CD4-positive, alpha-beta T cell (primary cell): ENCODE results near the gene TSPAN18. TPM values are rescaled to one million over a fixed set of nuclear protein-coding genes. Genes with fewer than 3 reads are reported as not detected.

ENCODE experiments used
- ATAC-seq: fragments of 200-7000 bp; cut with Tn5 transposase; one replicate; pipeline ENCODE4 v1.10.0; 2022; ENCODE audit warnings: mild to moderate bottlenecking; ENCODE audit not compliant: poor library complexity
- CTCF ChIA-PET: fragments of 350-600 bp; sonication (Branson Sonifier 250); formaldehyde crosslinking; loops from one replicate; lab custom pipeline; 2021; ENCODE audit warnings: antibody characterized with exemption, inconsistent platforms; lab: Charles Lee
- POLR2A ChIA-PET: fragments of 350-600 bp; sonication (Branson Sonifier 250); formaldehyde crosslinking; loops from one replicate; lab custom pipeline; 2021; ENCODE audit warnings: antibody characterized with exemption, inconsistent platforms; lab: Charles Lee
- DNase-seq, 14 experiments: peaks; one replicate each; pipeline ENCODE4 v3.0.0-alpha.2; 2013 to 2020; ENCODE audit warnings: mixed read lengths in 2 of 14
- H3K27ac ChIP-seq, 2 donors: one replicate each; pipeline versions ENCODE4 v1.5.1 to v1.7.0; 2013; ENCODE audit warnings: low read length in 2 of 2, low read depth in 1 of 2, mild to moderate bottlenecking in 1 of 2
- H3K27me3 ChIP-seq, 2 experiments: 1 replicate in 1 of 2; 2 replicates in 1 of 2; pipeline versions ENCODE4 v1.6.1 to v1.7.0; 2013; ENCODE audit warnings: low read length in 2 of 2, control low read depth in 1 of 2, mild to moderate bottlenecking in 1 of 2, moderate library complexity in 1 of 2; ENCODE audit not compliant: insufficient read depth in 2 of 2, control insufficient read depth in 1 of 2
- H3K36me3 ChIP-seq: one replicate; pipeline ENCODE4 v1.6.1; 2013; ENCODE audit warnings: low read length, control low read depth; ENCODE audit not compliant: insufficient read depth
- H3K4me1 ChIP-seq: one replicate; pipeline ENCODE4 v1.6.1; 2013; ENCODE audit warnings: low read length, control low read depth; ENCODE audit not compliant: insufficient read depth
- H3K4me3 ChIP-seq: one replicate; pipeline ENCODE4 v1.5.1; 2013; ENCODE audit warnings: mild to moderate bottlenecking, low read length, moderate library complexity
- H3K9me3 ChIP-seq, 2 experiments: 1 replicate in 1 of 2; 2 replicates in 1 of 2; pipeline versions ENCODE4 v1.6.1 to v1.7.0; 2013; ENCODE audit warnings: low read length in 2 of 2, mild to moderate bottlenecking in 2 of 2, control low read depth in 1 of 2, moderate library complexity in 1 of 2; ENCODE audit not compliant: control insufficient read depth in 1 of 2, insufficient read depth in 1 of 2
- H3K27ac Mint-ChIP-seq: one replicate; pipeline ENCODE4 v1.8.0; 2020; ENCODE audit warnings: mixed read lengths
- H3K27me3 Mint-ChIP-seq: one replicate; pipeline ENCODE4 v1.8.0; 2021; ENCODE audit warnings: mixed read lengths
- H3K36me3 Mint-ChIP-seq: one replicate; pipeline ENCODE4 v1.8.0; 2021; ENCODE audit warnings: low read depth, mixed read lengths
- H3K4me1 Mint-ChIP-seq: one replicate; pipeline ENCODE4 v1.8.0; 2021; ENCODE audit warnings: low read depth, mixed read lengths
- H3K4me3 Mint-ChIP-seq: one replicate; pipeline ENCODE4 v1.8.0; 2020; ENCODE audit warnings: mild to moderate bottlenecking, mixed read lengths
- H3K9me3 Mint-ChIP-seq: one replicate; pipeline ENCODE4 v1.8.0; 2020; ENCODE audit warnings: mixed read lengths
- intact Hi-C, 2 experiments: fragments of 100-400 bp; cut with DNase I in 1 of 2; cut with micrococcal nuclease in 1 of 2; formaldehyde crosslinking; loops; one replicate each; pipeline versions ENCODE4 v1.15.1 to v1.9.0; 2023 to 2025; cut with DNase I, micrococcal nuclease
- total RNA-seq, 174 experiments: library from RNA in 2 of 174; stranded (reverse) in 2 of 174; gene quantifications; one replicate each; pipeline ENCODE4 v1.2.3 and lab custom pipeline; 2021 to 2026
- TF ChIP-seq, protein P1 (sequence below): fragments of 200-600 bp; IDR thresholded peaks from one replicate; pipeline ENCODE4 v1.8.0; 2022; ENCODE audit warnings: antibody characterized with exemption, mild to moderate bottlenecking

Gene TSPAN18
- total RNA-seq, 2 experiments from 2014 or later: 23.0 to 25.3 TPM

DNA sequence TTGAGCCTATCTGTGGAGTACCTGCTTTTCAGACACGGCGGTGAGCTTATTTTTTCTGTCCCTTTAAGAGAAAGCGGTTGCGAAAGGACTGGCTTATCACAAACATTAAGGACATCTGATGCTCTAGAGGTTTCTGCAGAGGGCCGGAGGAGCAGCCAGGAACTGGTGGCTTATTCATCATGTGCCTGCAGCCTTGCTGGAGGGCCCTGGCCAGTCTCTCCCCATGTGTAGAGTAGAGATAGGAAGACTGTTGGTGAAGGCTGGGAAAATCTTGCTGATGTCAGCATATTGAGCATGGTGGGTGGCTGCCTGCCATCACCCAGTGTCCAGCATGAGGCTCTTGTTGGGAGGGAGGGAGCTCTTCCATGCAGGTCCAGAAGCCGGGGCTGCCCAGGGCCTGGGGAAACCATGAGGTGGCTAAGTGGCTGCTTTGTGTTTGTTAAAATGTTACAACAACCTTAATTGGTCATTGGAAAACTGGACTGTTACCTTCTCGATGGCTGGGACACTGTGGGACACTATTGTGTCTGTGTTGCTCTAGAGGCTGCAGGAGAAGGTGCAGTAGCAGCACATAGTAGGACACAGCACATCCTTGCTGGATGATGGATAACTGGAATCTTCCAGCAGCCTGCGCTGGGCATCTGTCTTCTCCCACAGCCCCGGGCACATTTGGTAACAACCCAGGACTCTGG is 54.3 kb downstream of the TSPAN18 start:
- Mint-ChIP-seq H3K4me1 (peaks cover 12% of the 10 kb centered on the region), H3K36me3 (no peaks in the 10 kb centered on the region), H3K27me3 (no peaks in the 10 kb centered on the region), H3K9me3 (no peaks in the 10 kb centered on the region), H3K27ac (no peak overlapping the region), H3K4me3 (no peak overlapping the region)
- CTCF ChIA-PET: no interaction called here
- Histone ChIP-seq H3K27ac (no peak overlapping the region), H3K9me3 (no peaks in the 10 kb centered on the region), H3K4me1 (peaks cover 14% of the 10 kb centered on the region), H3K36me3 (peaks cover 15% of the 10 kb centered on the region), H3K27me3 (no peaks in the 10 kb centered on the region), H3K4me3 (no peak overlapping the region)
- ATAC-seq: no peak
- no peak for DNase-seq
- TF ChIP-seq, protein P1, sequence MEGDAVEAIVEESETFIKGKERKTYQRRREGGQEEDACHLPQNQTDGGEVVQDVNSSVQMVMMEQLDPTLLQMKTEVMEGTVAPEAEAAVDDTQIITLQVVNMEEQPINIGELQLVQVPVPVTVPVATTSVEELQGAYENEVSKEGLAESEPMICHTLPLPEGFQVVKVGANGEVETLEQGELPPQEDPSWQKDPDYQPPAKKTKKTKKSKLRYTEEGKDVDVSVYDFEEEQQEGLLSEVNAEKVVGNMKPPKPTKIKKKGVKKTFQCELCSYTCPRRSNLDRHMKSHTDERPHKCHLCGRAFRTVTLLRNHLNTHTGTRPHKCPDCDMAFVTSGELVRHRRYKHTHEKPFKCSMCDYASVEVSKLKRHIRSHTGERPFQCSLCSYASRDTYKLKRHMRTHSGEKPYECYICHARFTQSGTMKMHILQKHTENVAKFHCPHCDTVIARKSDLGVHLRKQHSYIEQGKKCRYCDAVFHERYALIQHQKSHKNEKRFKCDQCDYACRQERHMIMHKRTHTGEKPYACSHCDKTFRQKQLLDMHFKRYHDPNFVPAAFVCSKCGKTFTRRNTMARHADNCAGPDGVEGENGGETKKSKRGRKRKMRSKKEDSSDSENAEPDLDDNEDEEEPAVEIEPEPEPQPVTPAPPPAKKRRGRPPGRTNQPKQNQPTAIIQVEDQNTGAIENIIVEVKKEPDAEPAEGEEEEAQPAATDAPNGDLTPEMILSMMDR: no peak
- POLR2A ChIA-PET: no interaction called here
- intact Hi-C loops: no loop called here

DNA sequence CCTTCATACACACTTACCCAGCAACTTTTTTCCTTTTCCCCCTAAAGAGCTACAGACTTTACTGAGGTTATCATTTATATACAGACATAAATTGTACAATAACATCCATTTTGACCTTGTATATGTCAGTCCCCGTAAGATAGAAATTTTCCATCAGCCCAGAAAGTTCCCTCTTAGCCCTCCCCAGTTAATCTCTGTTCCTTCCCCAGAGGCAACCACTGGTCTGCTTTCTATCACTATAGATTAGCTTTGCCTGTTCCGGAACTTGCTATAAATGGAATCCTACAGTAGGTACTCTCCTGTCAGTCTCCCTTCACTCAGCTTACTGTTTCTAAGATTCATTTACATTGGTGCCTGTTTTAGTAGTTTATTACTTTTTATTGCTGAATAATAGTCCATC is 54.9 kb downstream of the TSPAN18 start:
- Mint-ChIP-seq H3K36me3 (no peaks in the 10 kb centered on the region), H3K9me3 (no peaks in the 10 kb centered on the region), H3K4me3 (no peak overlapping the region), H3K4me1 (peaks cover 12% of the 10 kb centered on the region), H3K27ac (no peak overlapping the region), H3K27me3 (no peaks in the 10 kb centered on the region)
- TF ChIP-seq, protein P1: no peak
- intact Hi-C loops: no loop called here
- ATAC-seq (no peak), DNase-seq (no peak)
- Histone ChIP-seq H3K9me3 (no peaks in the 10 kb centered on the region), H3K4me1 (peaks cover 16% of the 10 kb centered on the region), H3K4me3 (no peak overlapping the region), H3K36me3 (peaks cover 14% of the 10 kb centered on the region), H3K27me3 (no peaks in the 10 kb centered on the region), H3K27ac (no peak overlapping the region)
- ChIA-PET POLR2A (interaction anchor here (1.4 kb wide), 1 partner anchor 35 kb away, joined by 3 read pairs; no protein-coding TSS in a partner anchor), CTCF (interaction anchor here (0.8 kb wide), 1 partner anchor 41 kb away, joined by 3 read pairs; no protein-coding TSS in a partner anchor)

DNA sequence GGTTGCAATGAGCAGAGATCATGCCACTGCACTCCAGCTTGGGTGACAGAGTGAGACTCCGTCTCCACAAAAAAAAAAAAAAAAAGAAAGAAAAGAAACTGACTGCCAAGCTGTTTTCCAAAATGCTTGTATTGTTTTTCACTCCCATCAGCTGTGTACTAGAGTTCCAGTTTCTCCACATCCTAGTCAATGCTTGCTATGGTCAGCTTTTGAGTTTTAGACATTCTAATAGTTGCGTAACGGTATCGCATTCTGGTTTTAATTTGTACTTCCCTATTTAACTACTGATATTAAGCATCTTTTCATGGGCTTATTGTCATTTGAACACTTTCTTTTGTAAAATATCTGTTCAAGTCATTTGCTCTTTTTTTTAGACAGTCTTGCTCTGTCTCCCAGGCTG is 55.7 kb downstream of the TSPAN18 start:
- POLR2A ChIA-PET: interaction anchor here (1.4 kb wide), 1 partner anchor 34 kb away, joined by 3 read pairs; no protein-coding TSS in a partner anchor
- no peaks in the 10 kb centered on the region for H3K36me3 Mint-ChIP-seq
- DNase-seq: no peak
- H3K4me1 Mint-ChIP-seq: peaks cover 12% of the 10 kb centered on the region
- TF ChIP-seq, protein P1: no peak
- H3K36me3 ChIP-seq: peaks cover 14% of the 10 kb centered on the region
- no peaks in the 10 kb centered on the region for H3K27me3 Mint-ChIP-seq
- peaks cover 12% of the 10 kb centered on the region for H3K4me1 ChIP-seq
- no peaks in the 10 kb centered on the region for H3K27me3 ChIP-seq
- no peak overlapping the region for H3K4me3 Mint-ChIP-seq
- ATAC-seq: no peak
- H3K9me3 ChIP-seq: no peaks in the 10 kb centered on the region
- H3K9me3 Mint-ChIP-seq: no peaks in the 10 kb centered on the region
- intact Hi-C loops: no loop called here
- CTCF ChIA-PET: no interaction called here
- no peak overlapping the region for H3K27ac ChIP-seq
- no peak overlapping the region for H3K4me3 ChIP-seq
- no peak overlapping the region for H3K27ac Mint-ChIP-seq
